ENCODE results near the gene NBPF4. TPM values are rescaled to one million over a fixed set of nuclear protein-coding genes. Genes with fewer than 3 reads are reported as not detected.

NBPF4 gene
- total and polyA plus RNA-seq, 4 donors = 0.01 TPM; not detected in 3

- Histone ChIP-seq H3K27ac (ENCODE audit: low read depth in 1 of 2, low read length in 1 of 2) (no peak overlapping the region), H3K36me3 (ENCODE audit: control insufficient read depth in 4 of 4, insufficient read depth in 4 of 4, low read length in 4 of 4) (peaks cover 6 to 38% (median 20%) of the 10 kb centered on the region in 4 donors), H3K9ac (ENCODE audit: insufficient read depth in 1 of 2, low read length in 2 of 2) (no peak overlapping the region), H3K27me3 (ENCODE audit: control insufficient read depth in 3 of 3, insufficient read depth in 3 of 3, low read length in 2 of 3) (no peaks in the 10 kb centered on the region), H3K9me3 (ENCODE audit: control insufficient read depth in 4 of 4, insufficient read depth in 3 of 4, low read length in 3 of 4) (peaks cover 0 to 4% (median 0%) of the 10 kb centered on the region in 4 donors), H3K4me3 (no peak overlapping the region), H3K4me1 (ENCODE audit: control insufficient read depth in 5 of 5, insufficient read depth in 5 of 5, low read length in 5 of 5) (no peaks in the 10 kb centered on the region)
- ATAC-seq (ENCODE audit: insufficient read depth, low FRiP score) = no peak
- TF ChIP-seq CTCF (IDR thresholded peaks at IDR 0.05; ENCODE audit: control extremely low read depth, extremely low read depth) = no peak
- no peak for DNase-seq
- WGBS, 2 donors = 48 to 49% methylated on average over 2 of the region's 2 CpGs
Observed at GRCh38 chr1:108182959-108183700, 60.7 kb downstream of the NBPF4 start.

- Histone ChIP-seq H3K4me1 (ENCODE audit: control insufficient read depth in 5 of 5, insufficient read depth in 5 of 5, low read length in 5 of 5) (peaks cover 0 to 2% (median 0%) of the 10 kb centered on the region in 5 donors), H3K27ac (ENCODE audit: low read depth in 1 of 2, low read length in 1 of 2) (no peak overlapping the region), H3K4me3 (no peak overlapping the region), H3K9me3 (ENCODE audit: control insufficient read depth in 4 of 4, insufficient read depth in 3 of 4, low read length in 3 of 4) (peaks cover 0 to 11% (median 6%) of the 10 kb centered on the region in 4 donors), H3K27me3 (ENCODE audit: control insufficient read depth in 3 of 3, insufficient read depth in 3 of 3, low read length in 2 of 3) (no peaks in the 10 kb centered on the region), H3K9ac (ENCODE audit: insufficient read depth in 1 of 2, low read length in 2 of 2) (no peak overlapping the region), H3K36me3 (ENCODE audit: control insufficient read depth in 4 of 4, insufficient read depth in 4 of 4, low read length in 4 of 4) (peaks cover 8 to 57% (median 31%) of the 10 kb centered on the region in 4 donors)
- 91 to 92% methylated on average over 1 of the region's 1 CpG for whole genome bisulfite sequencing, 2 donors
- TF ChIP-seq CTCF (IDR thresholded peaks at IDR 0.05; ENCODE audit: control extremely low read depth, extremely low read depth) = no peak
- DNase-seq (no peak), ATAC-seq (ENCODE audit: insufficient read depth, low FRiP score) (no peak)
Observed at GRCh38 chr1:108179018-108179417, 64.9 kb downstream of the NBPF4 start.

Other genes with a start within 250 kb of the NBPF4 start
- gene SLC25A24, start 43.7 kb downstream of the NBPF4 start, total RNA-seq = 10 to 100 TPM; 44.0 to 73.2 TPM
- gene SLC25A24, start 43.7 kb downstream of the NBPF4 start, polyA plus RNA-seq = 10 to 100 TPM; 17.9 to 32.4 TPM
- gene NBPF6, start 206.3 kb upstream of the NBPF4 start, total RNA-seq = not detected
- gene NBPF6, start 206.3 kb upstream of the NBPF4 start, polyA plus RNA-seq = under 1 TPM in 1 of 2 donors, not detected in 1; 0.02 TPM